Stimulated activated CD8-positive, alpha-beta memory T cell treated with anti-CD3 and anti-CD28 coated beads, Interleukin-12 subunit alpha, Interleukin-12 subunit beta, amount 100 ng/mL, for 4 hours (primary cell): ENCODE measurements around the gene SLC17A5.
"Not testable (repeated sequence)": the region's sequence is repeated elsewhere in the genome, so short reads cannot be mapped to it uniquely, and the experiment has no call there.

Experiments
- DNase-seq: peaks from one replicate; pipeline ENCODE4 v3.0.0-alpha.2; 2020; ENCODE audit warnings: low read depth

The SLC17A5 gene

DNA sequence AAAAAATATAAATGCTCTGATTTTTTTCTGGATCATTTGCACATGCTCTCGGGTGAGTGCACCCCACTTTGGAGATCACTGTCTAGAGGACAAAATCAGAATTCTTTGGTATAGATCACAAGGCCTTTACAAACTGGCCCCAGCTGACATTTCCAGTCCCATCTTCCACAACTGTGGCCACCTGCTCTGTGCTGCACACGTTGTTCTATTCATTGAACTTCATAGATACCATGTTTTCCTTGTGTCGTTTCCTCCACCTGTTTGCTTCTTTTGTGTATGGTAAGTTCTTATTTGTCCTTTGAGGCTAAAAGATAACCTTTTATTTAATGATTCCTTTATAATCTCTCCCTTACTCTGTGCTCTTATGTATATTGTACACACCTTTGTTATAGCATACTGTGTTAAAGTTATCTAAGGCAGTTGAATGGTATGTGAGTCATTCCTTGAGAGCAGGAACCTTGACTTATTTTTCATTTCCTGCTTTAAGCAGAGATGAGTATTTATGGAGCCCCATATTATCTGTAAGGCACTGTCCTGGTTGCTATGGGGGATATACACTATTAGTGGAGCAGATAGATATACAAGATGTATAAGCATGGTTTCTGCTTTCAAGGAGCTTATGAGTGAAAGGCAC, 12.0 kb upstream of the SLC17A5 start:
- no peak for DNase-seq

DNA sequence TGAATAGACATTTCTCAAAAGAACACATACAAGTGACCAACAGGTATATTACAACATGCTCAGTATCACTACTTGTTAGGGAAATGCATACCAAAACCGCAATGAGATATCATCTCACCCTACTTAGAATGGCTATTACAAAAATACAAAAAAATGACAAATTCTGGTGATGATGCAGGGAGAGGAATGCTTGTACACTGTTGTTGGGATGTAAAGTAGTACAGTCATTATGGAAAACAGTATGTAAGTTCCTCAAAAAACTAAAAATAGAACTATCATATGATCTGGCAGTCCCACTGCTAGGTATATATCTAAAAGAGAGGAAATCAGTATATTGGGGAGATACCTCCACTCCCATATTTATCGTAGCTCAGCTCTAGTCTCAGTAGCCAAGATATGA, 10.9 kb upstream of the SLC17A5 start:
- DNase-seq, result no peak

DNA sequence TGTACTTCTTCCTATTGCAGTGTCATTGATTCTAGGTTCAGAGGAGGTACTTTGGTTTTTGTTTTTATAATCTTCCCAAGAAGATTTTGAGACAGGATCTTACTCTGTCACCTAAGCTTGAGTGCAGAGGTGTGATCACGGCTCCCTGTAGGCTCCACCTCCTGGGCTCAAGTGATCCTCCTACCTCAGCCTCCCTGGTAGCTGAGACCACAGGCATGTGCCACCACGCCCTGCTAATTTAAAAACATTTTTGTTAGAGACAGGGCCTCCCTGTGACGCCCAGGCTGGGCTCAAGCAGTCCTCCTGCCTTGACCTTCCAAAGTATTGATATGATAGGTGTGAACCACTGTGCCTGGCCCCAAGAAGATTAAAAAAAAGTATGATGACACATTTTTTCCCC, 3.4 kb upstream of the SLC17A5 start:
- peak; percentile 10 for DNase-seq

DNA sequence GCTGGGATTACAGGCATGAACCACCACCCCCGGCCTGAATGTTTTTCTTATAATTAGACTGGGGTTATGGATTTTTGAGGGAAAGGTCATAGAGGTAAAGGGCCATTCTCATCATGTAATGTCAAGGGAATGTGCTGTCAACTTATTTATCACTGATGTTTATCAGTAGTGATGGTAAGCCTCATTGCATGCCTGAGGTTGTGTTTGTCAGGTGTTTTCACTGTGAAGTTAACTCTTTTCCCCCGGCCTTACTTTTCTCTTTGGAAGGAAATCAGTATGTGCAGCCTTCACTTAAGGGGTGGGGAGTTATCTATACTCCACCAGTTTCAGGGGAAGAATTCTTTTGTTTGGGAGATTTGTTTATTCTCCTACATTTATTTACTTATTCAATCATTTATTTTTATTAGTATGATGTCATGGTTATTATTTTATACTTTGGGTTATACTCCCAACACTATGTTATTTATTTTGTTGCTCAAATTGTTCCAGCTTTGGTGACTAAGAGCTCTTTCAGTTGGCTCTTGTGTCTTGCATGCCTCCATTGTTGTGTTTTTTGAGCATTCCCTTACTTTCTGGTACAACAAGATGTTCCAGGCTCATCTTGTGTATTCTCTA, 2.8 kb upstream of the SLC17A5 start:
- DNase-seq, result no peak

DNA sequence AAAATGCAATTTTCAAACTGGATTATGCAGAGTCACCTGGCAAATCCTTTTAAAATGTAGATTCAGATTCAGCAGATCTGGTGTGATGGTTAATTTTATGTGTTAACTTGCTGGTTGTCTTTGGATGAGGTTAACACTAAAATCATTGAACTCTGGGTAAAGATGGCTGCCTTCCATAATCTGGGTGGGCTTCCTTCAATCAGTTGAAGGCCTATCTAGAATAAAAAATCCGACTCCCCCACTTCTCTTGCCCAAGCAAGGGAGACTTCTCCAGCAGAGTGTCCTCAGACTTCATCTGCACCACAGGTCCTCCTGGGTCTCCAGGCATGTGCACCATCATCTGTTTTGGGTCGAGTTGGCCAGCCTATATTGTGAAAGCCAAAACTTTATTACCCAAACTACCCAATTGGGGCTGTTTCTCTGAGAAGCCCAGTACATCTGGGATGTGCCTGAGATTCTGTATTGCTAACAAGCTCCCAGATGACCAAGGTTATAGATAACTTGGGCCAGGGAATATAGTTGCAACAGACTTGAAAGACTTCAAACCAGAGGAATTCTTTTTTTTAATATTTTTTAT, 1.6 kb upstream of the SLC17A5 start:
- no peak for DNase-seq

DNA sequence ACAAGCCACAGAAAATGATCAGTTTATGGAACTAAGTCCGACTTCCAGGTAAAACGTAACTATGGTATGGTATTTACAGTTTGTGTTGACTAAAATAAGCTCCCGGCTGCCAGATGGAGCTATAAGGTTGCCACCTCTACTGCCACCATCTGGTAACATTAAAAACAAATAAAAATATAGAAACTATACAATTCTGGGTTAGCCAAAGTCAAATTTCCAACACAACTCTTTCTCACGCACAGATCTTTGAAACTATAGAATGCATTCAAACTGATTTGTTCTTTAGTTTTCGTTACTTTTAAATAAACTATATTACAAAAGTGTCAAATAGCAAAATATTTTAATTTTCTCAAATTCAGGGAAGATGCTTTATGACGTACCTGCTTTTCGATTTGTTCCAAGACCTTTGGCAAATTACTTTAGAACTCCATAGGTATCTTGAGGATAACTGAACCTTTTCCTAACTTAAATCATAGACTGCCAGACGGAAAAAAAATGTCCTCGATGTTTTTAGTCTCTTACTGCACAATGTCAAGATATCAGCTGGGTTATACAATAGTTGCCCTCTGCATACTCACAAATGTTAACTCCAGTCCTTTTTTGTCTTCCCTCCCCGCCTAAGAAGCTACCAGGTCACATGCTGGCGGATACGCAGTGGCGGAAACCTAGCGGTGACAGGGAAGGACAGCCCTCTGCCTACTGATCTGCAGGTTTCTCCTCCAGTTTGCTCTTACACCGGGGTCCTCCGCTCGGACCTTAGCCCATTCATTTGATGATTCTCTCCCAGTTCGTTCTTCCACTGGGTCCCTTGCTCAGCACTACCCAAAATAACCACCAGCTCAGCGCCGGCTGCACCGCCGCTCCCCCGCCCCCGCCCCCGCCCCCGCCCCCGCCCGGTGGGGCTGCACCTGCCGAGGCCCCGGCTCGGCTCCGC, 888 bp downstream of the SLC17A5 start:
- DNase-seq, result peak; percentile 40

DNA sequence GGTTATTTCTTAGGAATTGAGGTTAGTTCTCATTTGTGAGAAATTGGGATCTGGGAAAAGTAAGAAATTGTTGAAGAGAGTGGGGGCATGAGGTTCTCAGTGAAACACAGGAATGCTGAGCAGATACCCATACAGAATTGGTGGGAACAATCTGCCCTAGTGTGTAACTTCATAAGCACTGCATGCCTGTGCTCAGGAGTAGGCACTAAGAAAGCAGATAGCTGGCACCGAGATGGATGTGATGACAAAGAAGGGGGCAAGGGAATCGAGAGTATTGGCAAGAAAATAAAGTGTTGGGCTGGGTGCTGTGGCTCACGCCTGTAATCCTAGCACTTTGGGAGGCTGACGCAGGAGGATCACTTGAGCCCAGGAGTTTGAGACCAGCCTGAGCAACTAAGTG, 4.0 kb downstream of the SLC17A5 start:
- DNase-seq, result no peak

DNA sequence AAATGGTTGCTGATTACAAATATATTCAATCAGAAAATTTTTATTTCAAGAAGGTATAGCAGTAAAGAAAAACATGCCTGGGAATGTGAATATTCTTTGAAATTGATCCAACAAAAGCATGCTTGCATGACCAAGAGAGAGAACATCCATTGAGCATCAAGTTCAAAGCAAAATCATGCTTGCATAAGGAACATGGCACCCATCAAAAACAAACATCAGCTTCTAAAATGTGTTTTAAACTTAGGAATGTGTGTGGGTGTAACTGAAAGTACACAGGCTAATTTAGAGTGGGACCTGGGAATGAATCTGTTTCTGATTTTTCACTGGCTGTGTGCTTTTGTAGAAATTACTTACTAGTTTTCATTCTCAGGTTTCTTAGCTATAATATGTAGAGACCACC, 5.6 kb downstream of the SLC17A5 start:
- no peak for DNase-seq

DNA sequence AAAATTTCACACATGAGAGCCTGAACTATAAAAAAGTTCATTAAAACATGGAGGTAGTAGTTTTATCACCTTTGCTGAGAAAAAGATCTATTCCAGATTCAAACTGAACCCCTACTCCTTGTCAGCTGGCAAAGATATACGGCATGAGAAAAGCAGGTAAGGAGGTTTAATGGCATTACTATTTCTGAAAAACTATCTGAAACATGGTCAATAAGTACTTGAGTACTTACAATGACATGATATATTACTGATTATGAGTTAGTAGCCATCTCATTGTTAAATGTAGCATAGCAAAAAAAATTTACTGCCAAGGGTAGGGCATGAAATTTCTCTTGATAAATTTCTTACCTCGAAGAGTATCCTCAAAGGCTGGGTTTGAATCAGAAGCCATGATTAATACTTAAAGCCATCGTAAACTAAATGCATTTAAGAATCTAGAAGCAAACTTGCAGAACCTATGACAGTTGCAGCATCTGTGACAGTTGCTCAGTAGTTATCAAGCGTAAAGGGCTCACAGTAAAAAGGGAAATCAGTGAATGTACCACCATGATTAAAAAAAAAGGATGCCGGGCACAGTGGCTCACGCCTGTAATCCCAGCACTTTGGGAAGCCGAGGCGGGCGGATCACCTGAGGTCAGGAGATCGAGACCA, 8.7 kb downstream of the SLC17A5 start:
- DNase-seq, result no peak

DNA sequence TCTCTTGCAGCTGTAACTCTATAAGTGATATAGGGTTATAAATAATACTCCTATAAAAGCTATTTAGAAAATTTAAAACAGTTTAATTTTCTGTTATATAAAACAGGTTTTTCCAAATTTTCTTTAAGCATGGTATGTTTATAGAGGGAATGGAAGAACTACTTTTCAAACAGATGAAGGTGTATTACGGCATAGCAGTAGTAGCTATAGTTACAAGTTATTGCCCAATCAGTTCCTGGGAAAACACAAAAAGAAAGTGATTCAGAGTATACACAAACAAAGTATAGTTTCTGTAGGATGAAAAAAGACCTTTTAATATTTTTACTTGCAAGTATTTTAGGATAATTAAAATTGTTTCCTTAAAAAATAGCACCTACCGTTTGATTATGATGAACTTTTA, 9.8 kb downstream of the SLC17A5 start:
- DNase-seq, result no peak

DNA sequence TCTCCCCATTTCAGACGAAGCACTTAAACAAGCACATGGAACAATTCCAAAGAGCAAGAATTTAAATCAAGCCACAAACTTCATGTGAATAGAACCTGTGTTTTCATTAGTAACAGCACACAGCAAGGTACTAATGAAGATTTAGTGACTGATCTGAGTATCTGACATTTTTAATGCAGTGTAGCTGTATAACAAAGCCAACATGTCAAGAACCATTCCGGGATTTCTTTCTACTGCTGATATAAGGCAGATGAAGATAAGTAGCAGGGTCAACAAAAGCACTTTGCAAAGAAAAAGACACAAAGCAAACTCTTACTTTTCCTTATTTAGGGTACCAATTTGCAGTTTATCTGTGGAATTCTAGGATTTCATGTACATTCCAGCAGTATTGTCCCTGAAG, 11.3 kb downstream of the SLC17A5 start:
- DNase-seq, result no peak

DNA sequence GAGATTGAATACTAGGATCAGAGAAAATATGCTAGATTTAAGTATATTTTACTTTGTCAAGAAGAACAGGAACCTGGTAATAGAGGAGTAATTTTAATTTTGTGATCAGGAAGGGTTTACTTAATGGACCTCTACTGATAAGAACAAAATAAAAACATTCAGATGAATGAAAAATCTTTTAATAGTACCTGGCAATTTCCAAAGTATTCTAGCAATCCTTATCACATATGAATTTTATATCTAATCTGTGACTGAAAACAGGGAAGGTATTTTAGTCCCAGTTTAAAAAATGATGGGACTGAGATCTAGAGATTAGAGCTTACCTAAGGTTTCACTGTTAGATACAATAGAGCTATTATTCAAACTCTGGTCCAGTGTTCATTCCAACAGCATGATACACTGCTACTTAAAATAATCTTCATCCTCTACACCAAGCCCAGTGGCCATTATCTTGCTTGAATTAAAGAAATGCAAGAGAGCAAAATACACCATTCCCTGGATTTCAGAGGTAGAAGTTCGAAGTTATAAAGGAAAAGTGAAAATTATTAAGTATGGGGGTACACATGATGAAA, 13.5 kb downstream of the SLC17A5 start:
- DNase-seq, result no peak

DNA sequence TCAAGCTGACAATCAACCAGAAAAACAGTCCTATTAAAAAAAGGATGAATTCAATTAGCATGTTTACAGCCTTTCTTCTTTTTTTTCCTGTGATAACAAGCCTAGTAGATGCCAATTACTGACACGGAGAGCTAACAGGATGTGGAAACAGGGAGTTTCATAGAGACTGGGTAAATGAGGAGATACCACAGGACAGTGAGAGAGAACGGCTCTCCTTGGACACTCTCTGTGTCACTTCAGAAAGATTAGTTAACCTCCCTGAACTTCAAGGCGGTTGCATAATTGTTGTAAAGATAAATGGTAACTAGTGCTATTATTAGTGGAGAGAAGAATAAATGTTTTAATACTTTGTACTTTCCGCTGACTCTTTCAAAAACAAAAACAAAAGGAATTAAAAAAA, 14.8 kb downstream of the SLC17A5 start:
- no peak for DNase-seq

DNA sequence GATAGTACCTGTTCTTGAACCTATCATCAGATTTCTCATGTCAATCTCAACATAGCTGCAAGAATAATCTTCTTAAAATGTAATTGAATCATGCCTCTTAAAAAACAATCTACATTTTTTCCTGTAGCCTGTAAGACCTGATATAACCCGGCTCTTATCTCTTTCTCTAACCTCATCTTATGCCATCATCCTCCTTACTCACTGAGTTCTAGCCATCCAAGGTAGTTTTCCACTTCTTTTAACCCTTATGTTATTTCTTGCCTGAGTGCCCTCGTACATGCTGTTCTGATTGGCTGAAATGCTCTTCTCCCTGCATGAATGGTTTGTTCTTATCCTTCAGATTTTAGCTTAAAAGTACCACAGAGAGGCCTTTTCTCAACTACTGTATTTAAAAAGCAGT, 16.4 kb downstream of the SLC17A5 start:
- no peak for DNase-seq

DNA sequence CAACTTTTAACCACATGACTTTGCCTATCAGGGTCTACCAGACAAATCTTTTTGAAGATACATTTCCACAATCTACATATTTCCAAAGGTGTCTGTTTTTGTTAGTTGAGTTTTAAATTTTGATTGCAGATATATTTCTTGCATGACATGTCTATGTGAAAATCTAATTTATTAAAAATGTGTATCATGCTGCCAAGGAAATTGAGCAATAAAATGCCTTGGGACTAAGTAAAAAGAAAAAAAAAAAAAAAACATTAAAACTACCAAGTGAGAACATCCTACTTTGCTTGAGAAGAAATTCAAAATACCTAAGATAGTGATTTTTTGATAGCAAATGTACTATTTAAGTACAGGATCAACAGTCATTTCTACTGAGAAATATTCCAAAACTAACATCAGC, 17.7 kb downstream of the SLC17A5 start:
- DNase-seq, result no peak

DNA sequence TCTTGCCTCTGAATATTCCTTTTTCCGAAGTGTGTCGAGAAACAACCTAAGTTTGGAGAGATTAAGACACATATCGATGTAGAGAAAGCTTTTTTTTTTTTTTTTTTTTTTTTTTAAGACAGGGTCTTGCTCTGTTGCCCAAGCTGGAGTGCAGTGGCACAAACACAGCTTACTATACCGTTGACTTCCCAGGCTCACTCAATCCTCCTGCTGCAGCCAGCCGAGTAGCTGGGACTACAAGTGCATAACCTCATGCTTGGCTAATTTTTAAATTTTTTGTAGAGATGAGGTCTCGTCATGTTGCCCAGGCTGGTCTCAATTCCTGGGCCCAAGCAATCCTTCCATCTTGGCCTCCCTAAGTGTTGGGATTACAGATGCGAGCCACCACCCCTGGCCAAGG, 21.4 kb downstream of the SLC17A5 start:
- DNase-seq, result no peak

DNA sequence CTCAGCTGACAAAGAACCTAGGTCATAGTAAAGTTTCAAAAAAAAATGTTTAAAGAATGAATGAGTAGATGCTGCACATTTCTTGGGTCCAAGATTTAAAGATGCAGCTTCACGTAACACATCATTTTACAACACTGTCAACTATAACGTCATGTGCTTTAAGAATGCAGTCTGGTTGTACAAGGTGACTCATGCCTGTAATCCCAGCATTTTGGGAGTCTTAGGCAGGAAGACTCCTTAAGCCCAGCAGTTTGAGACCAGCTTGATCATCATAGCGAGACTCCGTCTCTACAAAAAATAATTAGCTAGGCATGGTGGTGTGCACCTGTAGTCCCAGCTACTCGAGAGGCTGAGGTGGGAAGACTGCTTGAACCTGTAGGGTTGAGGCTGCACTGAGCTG, 21.9 kb downstream of the SLC17A5 start:
- no peak for DNase-seq

DNA sequence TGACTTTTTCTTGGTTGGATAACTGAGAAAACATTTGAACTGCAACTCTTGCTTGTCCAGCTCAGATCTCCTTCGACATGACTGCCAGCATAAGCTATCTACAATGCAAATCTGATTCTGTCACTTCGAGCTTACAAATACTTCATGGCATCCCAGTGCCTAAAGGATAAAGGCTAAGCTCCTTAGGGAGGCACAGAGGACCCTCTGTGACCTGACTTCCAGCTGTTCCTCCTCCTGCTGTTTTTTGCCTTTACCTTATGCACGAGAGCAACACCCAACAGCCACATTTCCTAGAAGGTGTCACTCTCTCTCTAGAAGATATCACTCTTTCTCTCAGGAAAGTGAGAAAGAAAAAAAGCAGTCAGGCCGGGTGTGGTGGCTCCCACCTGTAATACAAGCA, 23.4 kb downstream of the SLC17A5 start:
- DNase-seq, result no peak

DNA sequence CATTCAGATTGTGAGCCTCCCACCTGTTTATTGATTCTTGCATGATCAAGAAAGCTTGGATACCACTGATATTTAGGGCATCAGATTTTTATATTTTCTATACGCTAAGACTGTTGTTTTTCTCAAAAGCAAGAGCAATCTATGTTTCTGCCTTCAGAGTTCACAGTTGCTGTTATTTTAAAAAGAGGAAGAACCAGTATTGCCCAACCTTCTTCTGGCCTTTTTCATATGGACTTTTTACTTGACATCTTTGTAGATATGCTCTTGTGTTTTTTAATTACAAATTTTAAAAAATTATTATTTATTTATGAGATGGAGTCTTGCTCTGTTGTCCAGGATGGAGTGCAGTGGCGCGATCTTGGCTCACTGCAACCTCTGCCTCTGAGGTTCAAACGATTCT, 28.9 kb downstream of the SLC17A5 start:
- DNase-seq, result no peak

DNA sequence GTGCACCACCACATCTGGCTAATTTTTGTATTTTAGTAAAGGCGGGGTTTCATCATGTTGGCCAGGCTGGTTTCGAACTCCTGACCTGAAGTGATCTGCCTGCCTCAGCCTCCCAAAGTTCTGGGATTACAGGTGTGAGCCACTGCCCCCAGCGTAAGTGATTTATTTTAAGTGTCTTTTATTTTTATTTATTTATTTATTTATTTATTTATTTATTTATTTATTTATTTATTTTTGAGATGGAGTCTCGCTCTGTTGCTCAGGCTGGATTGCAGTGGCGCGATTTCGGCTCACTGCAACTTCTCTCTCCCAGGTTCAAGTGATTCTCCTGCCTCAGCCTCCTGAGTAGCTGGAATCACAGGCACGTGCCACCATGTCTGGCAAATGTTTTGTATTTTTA, 30.3 kb downstream of the SLC17A5 start:
- DNase-seq, result not testable (repeated sequence)

DNA sequence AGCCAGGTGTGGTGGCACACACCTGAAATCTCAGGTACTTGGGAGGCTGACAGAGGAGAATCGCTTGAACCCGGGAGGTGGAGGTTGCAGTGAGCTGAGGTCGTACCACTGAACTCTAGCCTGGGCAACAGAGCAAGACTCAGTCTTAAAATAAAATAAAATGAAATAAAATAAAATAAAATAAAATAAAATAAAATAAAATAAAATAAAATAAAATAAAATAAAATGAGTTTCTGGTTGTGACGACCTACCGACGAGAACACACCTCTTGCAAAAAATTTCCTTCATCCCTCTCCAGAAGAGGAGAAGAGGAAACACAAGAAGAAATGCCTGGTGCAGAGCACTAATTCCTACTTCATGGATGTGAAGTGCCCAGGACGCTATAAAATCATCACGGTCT, 35.7 kb downstream of the SLC17A5 start:
- DNase-seq, result not testable (repeated sequence)

DNA sequence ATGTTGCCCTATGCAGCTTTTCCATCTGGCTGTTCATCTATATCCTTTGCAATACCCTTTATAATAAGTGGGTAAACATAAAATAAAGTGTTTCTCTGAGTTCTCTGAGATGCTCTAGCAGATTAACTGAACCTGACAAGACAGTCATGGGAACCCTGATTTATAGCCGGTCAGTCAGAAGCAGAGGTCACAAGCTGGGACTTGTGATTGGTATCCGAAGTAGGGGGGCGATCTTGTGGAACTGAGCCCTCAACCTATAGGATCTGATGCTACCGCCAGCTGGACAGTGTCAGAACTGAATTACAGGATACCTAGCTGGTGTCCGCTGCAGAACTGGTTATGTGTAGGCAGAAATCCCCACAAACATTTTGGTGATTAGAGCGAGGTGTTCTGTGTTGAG, 39.0 kb downstream of the SLC17A5 start:
- DNase-seq, result no peak
